ENCODE measurements around the gene COBLL1. TPM values are rescaled to one million over a fixed set of nuclear protein-coding genes. Genes with fewer than 3 reads are reported as not detected.

Gene COBLL1
- total RNA-seq, 1 experiment from 2014 or later = 8.4 TPM

DNA sequence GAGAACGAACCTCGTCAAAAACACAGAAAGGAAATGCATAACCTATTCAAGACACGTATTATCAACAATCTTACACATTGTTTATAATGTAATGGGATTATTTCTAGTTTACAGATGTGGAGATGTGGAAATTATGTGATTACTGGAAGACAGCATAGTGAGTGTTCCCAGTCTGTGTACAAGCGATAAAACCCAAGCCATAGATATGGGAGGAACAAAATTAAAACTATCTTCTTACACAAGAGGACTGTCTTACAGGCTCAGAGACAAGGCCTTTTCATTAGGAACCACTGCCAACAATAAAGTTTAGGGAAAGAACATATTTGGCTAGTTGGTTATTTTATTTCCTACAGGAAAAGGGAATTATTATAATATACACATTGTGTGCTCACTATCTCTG is 20.3 kb downstream of the COBLL1 start:
- Histone ChIP-seq H3K27me3 (replicated peaks) (no peaks in the 10 kb centered on the region), H3K27ac (no peak overlapping the region), H3K4me1 (replicated peaks) (no peaks in the 10 kb centered on the region), H3K36me3 (no peaks in the 10 kb centered on the region), H3K9me3 (replicated peaks) (no peaks in the 10 kb centered on the region), H3K4me3 (no peak overlapping the region)
- DNase-seq (ENCODE audit: low read depth in 1 of 2, low spot score in 2 of 2) = no peak

GRCh38 chr2:164818149-164819136 is 23.2 kb downstream of the COBLL1 start:
- DNase-seq (ENCODE audit: low read depth in 1 of 2, low spot score in 2 of 2) = no peak
- no peak overlapping the region for H3K27ac ChIP-seq
- H3K9me3 ChIP-seq (replicated peaks) = no peaks in the 10 kb centered on the region
- H3K36me3 ChIP-seq = no peaks in the 10 kb centered on the region
- no peak overlapping the region for H3K4me3 ChIP-seq
- no peaks in the 10 kb centered on the region for H3K27me3 ChIP-seq (replicated peaks)
- no peaks in the 10 kb centered on the region for H3K4me1 ChIP-seq (replicated peaks)

DNA sequence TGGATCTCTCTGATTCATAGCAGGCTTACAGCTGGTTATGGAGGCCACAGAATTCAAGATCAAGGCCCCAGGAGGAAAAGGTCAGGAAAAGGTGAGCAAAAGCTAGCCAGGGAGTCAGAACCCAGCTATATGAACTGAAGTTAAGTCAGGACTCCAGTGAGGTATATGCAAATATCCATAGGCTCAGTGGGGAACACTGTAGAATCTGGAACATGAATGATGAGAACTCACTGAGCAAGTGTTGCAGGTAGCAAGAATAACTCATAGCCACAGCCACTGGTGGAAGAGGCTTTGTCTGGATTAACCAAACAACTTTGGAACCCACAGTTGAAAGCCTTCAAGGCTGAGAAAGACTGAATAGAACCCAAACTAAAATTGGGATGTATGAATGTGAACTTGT is 24.7 kb downstream of the COBLL1 start:
- Histone ChIP-seq H3K4me1 (replicated peaks) (no peaks in the 10 kb centered on the region), H3K9me3 (replicated peaks) (no peaks in the 10 kb centered on the region), H3K4me3 (no peak overlapping the region), H3K27ac (no peak overlapping the region), H3K36me3 (no peaks in the 10 kb centered on the region), H3K27me3 (replicated peaks) (no peaks in the 10 kb centered on the region)
- DNase-seq (ENCODE audit: low read depth in 1 of 2, low spot score in 2 of 2) = no peak

GRCh38 chr2:164816046-164816445 is 25.6 kb downstream of the COBLL1 start:
- no peak overlapping the region for H3K4me3 ChIP-seq
- no peak for DNase-seq (ENCODE audit: low read depth in 1 of 2, low spot score in 2 of 2)
- no peak overlapping the region for H3K27ac ChIP-seq
- no peaks in the 10 kb centered on the region for H3K27me3 ChIP-seq (replicated peaks)
- no peaks in the 10 kb centered on the region for H3K36me3 ChIP-seq
- H3K9me3 ChIP-seq (replicated peaks) = no peaks in the 10 kb centered on the region
- H3K4me1 ChIP-seq (replicated peaks) = no peaks in the 10 kb centered on the region

DNA sequence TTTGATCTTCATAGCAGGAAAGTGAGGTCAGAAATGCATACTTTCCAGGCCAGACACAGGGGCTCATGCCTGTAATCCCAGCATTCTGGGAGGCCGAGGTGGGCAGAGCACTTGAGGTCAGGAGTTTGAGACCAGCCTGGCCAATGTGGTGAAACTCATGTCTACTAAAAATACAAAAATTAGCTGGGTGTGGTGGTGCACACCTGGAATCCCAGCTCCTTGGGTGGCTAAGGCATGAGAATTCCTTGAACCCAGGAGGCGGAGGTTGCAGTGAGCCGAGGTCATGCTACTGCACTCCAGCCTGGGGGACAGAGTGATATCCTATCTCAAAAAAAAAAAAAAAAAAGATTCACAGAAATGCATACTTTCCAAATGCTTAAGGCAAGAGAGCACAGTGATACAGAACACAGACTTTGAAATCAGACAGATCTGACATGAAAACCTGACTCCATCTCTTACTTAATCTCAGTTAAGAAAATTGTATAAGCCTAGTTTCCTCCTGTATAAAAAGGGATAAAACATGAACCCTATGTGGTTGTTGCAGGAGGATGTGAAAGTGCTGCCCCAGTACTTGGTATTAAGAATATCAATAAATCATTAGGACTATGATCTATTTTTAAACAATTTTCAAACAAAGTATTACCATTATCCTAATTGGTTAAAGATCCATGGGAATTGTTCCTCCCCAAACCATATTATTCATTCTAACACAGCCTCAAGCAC is 26.4 kb downstream of the COBLL1 start:
- no peak overlapping the region for H3K27ac ChIP-seq
- H3K36me3 ChIP-seq = no peaks in the 10 kb centered on the region
- DNase-seq (ENCODE audit: low read depth in 1 of 2, low spot score in 2 of 2) = no peak
- H3K4me1 ChIP-seq (replicated peaks) = no peaks in the 10 kb centered on the region
- H3K9me3 ChIP-seq (replicated peaks) = no peaks in the 10 kb centered on the region
- H3K27me3 ChIP-seq (replicated peaks) = no peaks in the 10 kb centered on the region
- no peak overlapping the region for H3K4me3 ChIP-seq

DNA sequence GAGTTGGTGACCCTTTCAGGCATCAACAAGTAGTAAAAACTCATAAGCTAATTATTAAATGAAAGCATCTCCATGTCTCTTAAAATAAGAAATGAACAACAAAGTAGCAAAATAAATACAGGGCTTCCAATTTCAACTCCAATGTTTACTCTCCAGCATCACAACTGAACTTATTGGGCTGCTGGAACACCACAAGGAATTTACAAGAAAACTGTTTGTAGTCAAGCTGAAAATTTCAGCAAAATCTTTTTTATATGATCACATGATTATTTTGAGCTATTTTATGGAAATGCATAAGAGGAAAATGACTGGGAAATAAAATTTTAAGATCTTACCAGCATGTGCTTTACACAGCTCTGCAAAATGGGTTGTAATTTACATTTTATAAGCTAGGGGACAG is 28.1 kb downstream of the COBLL1 start:
- no peaks in the 10 kb centered on the region for H3K36me3 ChIP-seq
- H3K9me3 ChIP-seq (replicated peaks) = no peaks in the 10 kb centered on the region
- no peak overlapping the region for H3K4me3 ChIP-seq
- no peak for DNase-seq (ENCODE audit: low read depth in 1 of 2, low spot score in 2 of 2)
- no peaks in the 10 kb centered on the region for H3K27me3 ChIP-seq (replicated peaks)
- H3K27ac ChIP-seq = no peak overlapping the region
- H3K4me1 ChIP-seq (replicated peaks) = no peaks in the 10 kb centered on the region

DNA sequence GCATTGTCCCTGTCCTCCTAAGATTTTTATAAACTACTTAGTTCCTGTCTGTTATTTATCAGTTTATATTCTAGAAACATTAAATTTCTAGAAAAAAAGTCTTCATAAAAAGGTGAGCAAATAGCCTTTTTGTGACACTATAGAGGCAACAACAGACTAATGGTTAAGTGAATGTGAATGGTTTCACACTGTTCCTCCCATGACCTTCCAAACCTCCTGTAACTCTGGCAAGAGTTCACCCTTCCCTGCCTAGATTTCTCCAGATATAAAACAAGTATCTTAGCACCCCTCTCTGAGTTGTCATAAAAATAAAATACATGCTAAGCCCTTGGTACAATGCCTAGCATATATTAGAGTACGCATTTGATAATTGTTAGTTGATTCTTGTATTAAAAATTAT is 29.2 kb downstream of the COBLL1 start:
- Histone ChIP-seq H3K4me1 (replicated peaks) (no peaks in the 10 kb centered on the region), H3K9me3 (replicated peaks) (no peaks in the 10 kb centered on the region), H3K27me3 (replicated peaks) (no peaks in the 10 kb centered on the region), H3K36me3 (no peaks in the 10 kb centered on the region), H3K4me3 (no peak overlapping the region), H3K27ac (no peak overlapping the region)
- no peak for DNase-seq (ENCODE audit: low read depth in 1 of 2, low spot score in 2 of 2)

DNA sequence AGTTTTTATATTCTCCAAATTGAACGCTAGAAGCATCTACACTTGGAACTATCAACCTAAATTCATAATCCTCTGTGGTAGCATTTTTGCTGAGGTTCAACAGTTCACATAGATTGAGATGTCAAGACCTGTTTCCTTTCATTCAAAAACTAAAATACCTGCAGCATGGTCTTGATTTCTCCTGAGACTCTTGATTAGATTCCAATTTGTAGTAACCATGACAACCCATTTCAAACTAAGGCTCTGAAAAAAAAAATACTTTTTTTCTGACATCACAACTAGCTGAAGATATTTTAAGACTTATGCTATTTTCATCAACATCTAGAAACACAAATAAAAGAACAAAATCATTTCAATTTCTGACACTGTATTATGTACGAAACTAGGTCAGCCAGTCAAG is 29.8 kb downstream of the COBLL1 start:
- DNase-seq (ENCODE audit: low read depth in 1 of 2, low spot score in 2 of 2) = no peak

DNA sequence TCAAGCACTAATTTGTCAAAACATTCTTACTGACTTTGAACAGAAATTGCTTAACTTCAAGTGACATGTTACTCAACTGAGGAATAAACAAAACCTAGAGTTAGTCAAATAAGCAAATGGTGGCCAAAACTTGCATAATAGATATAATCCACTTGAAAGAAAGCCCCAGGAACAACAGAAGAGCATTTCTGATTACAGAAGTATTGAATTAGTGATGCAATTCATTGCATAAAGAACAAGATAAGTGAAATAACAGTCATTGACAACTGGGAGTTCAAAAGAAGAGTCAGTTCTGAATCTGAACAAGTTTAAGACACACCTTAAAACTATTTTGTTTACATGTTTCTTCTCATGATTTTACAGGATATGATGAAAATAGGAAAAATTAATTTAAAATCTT is 30.8 kb downstream of the COBLL1 start:
- H3K4me3 ChIP-seq = no peak overlapping the region

More for the DNA sequence above, 29.8 kb downstream of the COBLL1 start:
- H3K27ac ChIP-seq = no peak overlapping the region
- no peaks in the 10 kb centered on the region for H3K27me3 ChIP-seq (replicated peaks)
- no peaks in the 10 kb centered on the region for H3K36me3 ChIP-seq
- H3K4me1 ChIP-seq (replicated peaks) = no peaks in the 10 kb centered on the region
- no peak overlapping the region for H3K4me3 ChIP-seq
- no peaks in the 10 kb centered on the region for H3K9me3 ChIP-seq (replicated peaks)

GRCh38 chr2:164808776-164809175 is 32.8 kb downstream of the COBLL1 start:
- H3K27ac ChIP-seq = no peak overlapping the region
- H3K36me3 ChIP-seq = no peaks in the 10 kb centered on the region
- peak in 1 of 2 experiments; percentile 13 for DNase-seq (ENCODE audit: low read depth in 1 of 2, low spot score in 2 of 2)

More for the DNA sequence above, 30.8 kb downstream of the COBLL1 start:
- no peaks in the 10 kb centered on the region for H3K36me3 ChIP-seq
- H3K4me1 ChIP-seq (replicated peaks) = no peaks in the 10 kb centered on the region
- DNase-seq (ENCODE audit: low read depth in 1 of 2, low spot score in 2 of 2) = no peak
- H3K27me3 ChIP-seq (replicated peaks) = no peaks in the 10 kb centered on the region
- H3K9me3 ChIP-seq (replicated peaks) = no peaks in the 10 kb centered on the region
- H3K27ac ChIP-seq = no peak overlapping the region

GRCh38 chr2:164803776-164804466 is 37.7 kb downstream of the COBLL1 start:
- Histone ChIP-seq H3K27me3 (replicated peaks) (no peaks in the 10 kb centered on the region), H3K36me3 (no peaks in the 10 kb centered on the region), H3K4me3 (no peak overlapping the region), H3K4me1 (replicated peaks) (no peaks in the 10 kb centered on the region), H3K9me3 (replicated peaks) (no peaks in the 10 kb centered on the region), H3K27ac (no peak overlapping the region)
- no peak for DNase-seq (ENCODE audit: low read depth in 1 of 2, low spot score in 2 of 2)

More at GRCh38 chr2:164808776-164809175, 32.8 kb downstream of the COBLL1 start:
- no peaks in the 10 kb centered on the region for H3K9me3 ChIP-seq (replicated peaks)
- H3K4me3 ChIP-seq = no peak overlapping the region
- no peaks in the 10 kb centered on the region for H3K27me3 ChIP-seq (replicated peaks)
- no peaks in the 10 kb centered on the region for H3K4me1 ChIP-seq (replicated peaks)

GRCh38 chr2:164802095-164802707 is 39.4 kb downstream of the COBLL1 start:
- no peaks in the 10 kb centered on the region for H3K36me3 ChIP-seq
- H3K4me1 ChIP-seq (replicated peaks) = no peaks in the 10 kb centered on the region
- no peaks in the 10 kb centered on the region for H3K27me3 ChIP-seq (replicated peaks)
- no peak overlapping the region for H3K4me3 ChIP-seq
- no peak for DNase-seq (ENCODE audit: low read depth in 1 of 2, low spot score in 2 of 2)
- H3K9me3 ChIP-seq (replicated peaks) = no peaks in the 10 kb centered on the region
- H3K27ac ChIP-seq = no peak overlapping the region

- no peak overlapping the region for H3K4me3 ChIP-seq
- no peaks in the 10 kb centered on the region for H3K9me3 ChIP-seq (replicated peaks)
- DNase-seq (ENCODE audit: low read depth in 1 of 2, low spot score in 2 of 2) = no peak
- H3K27ac ChIP-seq = no peak overlapping the region
- H3K4me1 ChIP-seq (replicated peaks) = no peaks in the 10 kb centered on the region
- no peaks in the 10 kb centered on the region for H3K27me3 ChIP-seq (replicated peaks)
- no peaks in the 10 kb centered on the region for H3K36me3 ChIP-seq
Observed at GRCh38 chr2:164800572-164800971, 41.1 kb downstream of the COBLL1 start.

All from SJSA1 (cell line).